HEK293T (cell line): ENCODE measurements around the gene SPDYE6.
"Not testable (repeated sequence)": the region's sequence is repeated elsewhere in the genome, so short reads cannot be mapped to it uniquely, and the experiment has no call there.

Experiments used
- ARNT ChIP-seq: fragments of 450-650 bp; IDR thresholded peaks from 2 replicates; pipeline ENCODE4 v1.6.1; 2017; ENCODE audit warnings: mild to moderate bottlenecking
- BHLHE40 ChIP-seq: fragments of 450-650 bp; IDR thresholded peaks from 2 replicates; pipeline ENCODE4 v1.6.1; 2016; ENCODE audit warnings: mild to moderate bottlenecking, moderate library complexity, borderline replicate concordance
- CTBP1 ChIP-seq: fragments of 450-650 bp; IDR thresholded peaks from 2 replicates; pipeline ENCODE4 v1.6.1; 2016; ENCODE audit warnings: borderline replicate concordance
- ELF4 ChIP-seq: fragments of 450-650 bp; IDR thresholded peaks from 2 replicates; pipeline ENCODE4 v1.6.1; 2017; ENCODE audit warnings: antibody characterized with exemption
- FOXA1 ChIP-seq: fragments of 450-650 bp; IDR thresholded peaks from 2 replicates; pipeline ENCODE4 v1.6.1; 2016; ENCODE audit warnings: mild to moderate bottlenecking
- FOXM1 ChIP-seq: fragments of 450-650 bp; IDR thresholded peaks from 2 replicates; pipeline ENCODE4 v1.6.1; 2017; ENCODE audit warnings: mild to moderate bottlenecking, borderline replicate concordance
- HDGF ChIP-seq: fragments of 450-650 bp; IDR thresholded peaks from 2 replicates; pipeline ENCODE4 v1.6.1; 2017; ENCODE audit warnings: antibody characterized with exemption, borderline replicate concordance
- L3MBTL2 ChIP-seq: fragments of 450-650 bp; conservative IDR thresholded peaks from 2 replicates; pipeline ENCODE4 v1.6.1; 2016; ENCODE audit warnings: mild to moderate bottlenecking
- LEF1 ChIP-seq: fragments of 450-650 bp; IDR thresholded peaks from 2 replicates; pipeline ENCODE4 v1.6.1; 2017; ENCODE audit warnings: mild to moderate bottlenecking, borderline replicate concordance
- SP1 ChIP-seq: fragments of 450-650 bp; IDR thresholded peaks from 2 replicates; pipeline ENCODE4 v1.6.1; 2017
- SUZ12 ChIP-seq: fragments of 450-650 bp; IDR thresholded peaks from 2 replicates; pipeline ENCODE4 v1.6.1; 2016; ENCODE audit warnings: mild to moderate bottlenecking
- TARDBP ChIP-seq: fragments of 450-650 bp; IDR thresholded peaks from 2 replicates; pipeline ENCODE4 v1.6.1; 2016
- ZNF384 ChIP-seq: fragments of 450-650 bp; IDR thresholded peaks from 2 replicates; pipeline ENCODE4 v1.6.1; 2016

GRCh38 chr7:102301367-102301766, 54.9 kb downstream of the SPDYE6 start:
- TF ChIP-seq ZNF384, SP1, TARDBP, ELF4, SUZ12, BHLHE40, CTBP1, FOXM1, LEF1, FOXA1, HDGF, ARNT, L3MBTL2: not testable (repeated sequence)
